Gastroesophageal sphincter (tissue), 3 donors: ENCODE data around the gene UBE2R2.

ENCODE experiments used
- EP300 ChIP-seq: sonication (generic); formaldehyde crosslinking; IDR thresholded peaks from one replicate; pipeline ENCODE4 v1.6.1; 2017; ENCODE audit warnings: antibody characterized with exemption, mild to moderate bottlenecking
- POLR2A ChIP-seq, 2 donors: fragments of 450-650 bp; IDR thresholded peaks; one replicate each; pipeline ENCODE4 v1.6.1; 2017; ENCODE audit warnings: antibody characterized with exemption in 2 of 2, mild to moderate bottlenecking in 2 of 2, moderate library complexity in 1 of 2
- TF ChIP-seq, protein P1 (sequence below), 4 experiments: fragments of 200-600 bp in 2 of 4; fragments of 450-650 bp in 2 of 4; sonication (generic) in 1 of 4; IDR thresholded peaks; one replicate each; pipeline ENCODE4 v1.5.1; 2017 to 2019; ENCODE audit warnings: antibody characterized with exemption in 4 of 4, mild to moderate bottlenecking in 2 of 4, moderate library complexity in 2 of 4

DNA sequence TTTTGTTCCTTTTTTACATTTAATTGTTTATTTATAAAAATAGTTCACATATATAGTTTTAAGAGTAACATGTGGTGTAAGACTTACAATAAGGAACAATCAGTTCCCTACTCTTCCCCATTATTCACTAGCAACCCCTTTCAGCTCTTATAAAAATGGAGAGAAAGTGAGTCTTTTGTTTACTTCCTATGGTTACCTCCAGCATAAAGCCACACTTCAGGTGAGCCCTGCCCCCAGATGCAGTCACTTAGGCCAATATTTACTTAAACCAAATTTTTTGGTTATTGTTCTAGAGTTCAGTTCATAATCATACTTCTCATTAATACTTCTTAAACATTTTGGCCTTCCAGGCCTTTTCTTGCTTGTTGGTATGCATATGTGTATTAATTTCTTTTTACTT, 33.7 kb downstream of the UBE2R2 start:
- TF ChIP-seq, protein P1, sequence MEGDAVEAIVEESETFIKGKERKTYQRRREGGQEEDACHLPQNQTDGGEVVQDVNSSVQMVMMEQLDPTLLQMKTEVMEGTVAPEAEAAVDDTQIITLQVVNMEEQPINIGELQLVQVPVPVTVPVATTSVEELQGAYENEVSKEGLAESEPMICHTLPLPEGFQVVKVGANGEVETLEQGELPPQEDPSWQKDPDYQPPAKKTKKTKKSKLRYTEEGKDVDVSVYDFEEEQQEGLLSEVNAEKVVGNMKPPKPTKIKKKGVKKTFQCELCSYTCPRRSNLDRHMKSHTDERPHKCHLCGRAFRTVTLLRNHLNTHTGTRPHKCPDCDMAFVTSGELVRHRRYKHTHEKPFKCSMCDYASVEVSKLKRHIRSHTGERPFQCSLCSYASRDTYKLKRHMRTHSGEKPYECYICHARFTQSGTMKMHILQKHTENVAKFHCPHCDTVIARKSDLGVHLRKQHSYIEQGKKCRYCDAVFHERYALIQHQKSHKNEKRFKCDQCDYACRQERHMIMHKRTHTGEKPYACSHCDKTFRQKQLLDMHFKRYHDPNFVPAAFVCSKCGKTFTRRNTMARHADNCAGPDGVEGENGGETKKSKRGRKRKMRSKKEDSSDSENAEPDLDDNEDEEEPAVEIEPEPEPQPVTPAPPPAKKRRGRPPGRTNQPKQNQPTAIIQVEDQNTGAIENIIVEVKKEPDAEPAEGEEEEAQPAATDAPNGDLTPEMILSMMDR (IDR thresholded peaks at IDR 0.05): no peak
- no peak for TF ChIP-seq POLR2A (IDR thresholded peaks at IDR 0.05)
- no peak for TF ChIP-seq EP300
